Heart right ventricle (tissue), 16 donors: Measurements from ENCODE around the gene PINK1. TPM values are rescaled to one million over a fixed set of nuclear protein-coding genes. Genes with fewer than 3 reads are reported as not detected.
A peak's percentile ranks its signal among the peaks of the same experiment; 100 is the strongest.

Experiments used
- ATAC-seq, 8 donors: fragments of 200-7000 bp; cut with Tn5 transposase; one replicate each; pipeline ENCODE4 v1.9.1; 2020; ENCODE audit warnings: mild to moderate bottlenecking in 8 of 8, moderate library complexity in 8 of 8, moderate number of reproducible peaks in 1 of 8
- DNase-seq, 2 donors: peaks; one replicate each; pipeline ENCODE4 v3.0.0-alpha.2; 2020
- H3K27ac ChIP-seq, 10 donors: fragments of 200-600 bp; sonication (generic) in 2 of 10; one replicate each; pipeline versions ENCODE4 v1.5.0 to v1.8.0; 2020 to 2022; ENCODE audit warnings: mild to moderate bottlenecking in 3 of 10
- H3K27me3 ChIP-seq, 7 donors: fragments of 200-600 bp; one replicate each; pipeline ENCODE4 v1.8.0; 2021 to 2022; ENCODE audit warnings: mild to moderate bottlenecking in 2 of 7
- H3K36me3 ChIP-seq, 9 donors: fragments of 200-600 bp; sonication (generic) in 1 of 9; one replicate each; pipeline versions ENCODE4 v1.5.0 to v1.8.0; 2020 to 2022; ENCODE audit warnings: mild to moderate bottlenecking in 2 of 9
- H3K4me1 ChIP-seq, 9 donors: fragments of 200-600 bp; sonication (generic) in 1 of 9; one replicate each; pipeline versions ENCODE4 v1.5.0 to v1.8.0; 2020 to 2022; ENCODE audit warnings: mild to moderate bottlenecking in 4 of 9
- H3K4me3 ChIP-seq, 10 donors: fragments of 200-600 bp; sonication (generic) in 2 of 10; one replicate each; pipeline versions ENCODE4 v1.5.0 to v1.8.0; 2020 to 2022; ENCODE audit warnings: mild to moderate bottlenecking in 7 of 10, moderate library complexity in 2 of 10
- H3K9me3 ChIP-seq, 11 donors: fragments of 200-600 bp in 10 of 11; sonication (generic) in 2 of 11; one replicate each; pipeline versions ENCODE4 v1.5.0 to v1.8.0; 2013 to 2022; ENCODE audit warnings: mild to moderate bottlenecking in 2 of 11, control low read depth in 1 of 11, moderate library complexity in 1 of 11
- WGBS, 2 donors: extraction: QIAGEN DNeasy Blood & Tissue Kit; methylation state at CpG; one replicate each; pipeline ENCODE4 v1.1.7; 2013; ENCODE audit warnings: inconsistent platforms in 1 of 2; 5-methylcytosine and 5-hydroxymethylcytosine counted together
- intact Hi-C, 10 donors: fragments of 100-400 bp; cut with DNase I; formaldehyde crosslinking; loops; one replicate each; pipeline versions ENCODE4 v1.11.1 to v1.14.2; 2022
- polyA plus RNA-seq, 2 donors: library from polyadenylated mRNA; stranded (reverse); fragments of 200-250 nt; gene quantifications; one replicate each; pipeline ENCODE4 v1.2.3, GENCODE V29; 2013
- total RNA-seq, 10 donors: library from RNA; stranded (reverse); fragmentation: NEBNext Ultra II Directional in 3 of 10; extraction: Animal tissue kit (Norgen Biotek cat#: 25700) in 3 of 10; gene quantifications; one replicate each; pipeline versions ENCODE4 v1.2.1 to v1.2.4, GENCODE V29; 2021 to 2023
- TF ChIP-seq, protein P1 (sequence below), 9 donors: fragments of 200-600 bp; sonication (generic) in 2 of 9; IDR thresholded peaks; one replicate each; pipeline versions ENCODE4 v1.5.0 to v1.8.0; 2021 to 2022; ENCODE audit warnings: antibody characterized with exemption in 9 of 9, mild to moderate bottlenecking in 5 of 9, moderate library complexity in 1 of 9
- donor health status: Arrhythmogenic right ventricular cardiomyopathy.
- donor health status: ischemic (EF 13 %, LVEDD 7.1; RV severe dilation, severe dysfunction).
- donor health status: healthy with polysubstance abuse.
- donor health status: DM: no; HTN: yes; CAD: no.
- donor health status: DM: no; HTN: no; CAD: no.
- donor health status: ischemic (EF 25% LVEDD 6.9; RV normal size, moderate dysfunction).
- donor health status: ischemic (EF 25% LVEDD 5.7; RV mildly dilated, moderate dysfunction).
- donor health status: healthy.
- donor health status: DM: yes; HTN: yes; CAD: no.
- donor health status: Ischemic cardiomyopathy.
- donor health status: ischemic (EF 35%, LVEDD 5.7; RV mildly dilated, moderate dysfunction).
- donor health status: nonischemic (EF 11% LVEDD 7.7; RV severe dilation, severe dysfunction).
- donor health status: DM: yes; HTN: yes; CAD: no.
- donor health status: PGD.
- donor health status: ischemic (EF 29% LVEDD 5.4; RV normal size, mild dysfunction).
- donor health status: nonischemic (EF 23%, LVEDD 6.1; RV moderate dilation, normal function).

Gene PINK1
- total and polyA plus RNA-seq, 12 donors: 180 to 315 (median 233) TPM

- Histone ChIP-seq H3K4me1 (peaks cover 0 to 17% (median 11%) of the 10 kb centered on the region in 9 donors), H3K27me3 (no peaks in the 10 kb centered on the region), H3K4me3 (no peak overlapping the region), H3K9me3 (no peaks in the 10 kb centered on the region), H3K36me3 (no peaks in the 10 kb centered on the region), H3K27ac (peak overlapping the region in 2 of 10 donors; percentile 75 to 80)
- ATAC-seq (no peak), DNase-seq (no peak)
- intact Hi-C loops: loop anchor here in 8 of 10 donors (2.0 to 10.0 kb wide), 3 partner anchors 87 to 500 kb away; partner anchors contain the start of gene HP1BP3 (in 1 of the 8)
- TF ChIP-seq, protein P1, sequence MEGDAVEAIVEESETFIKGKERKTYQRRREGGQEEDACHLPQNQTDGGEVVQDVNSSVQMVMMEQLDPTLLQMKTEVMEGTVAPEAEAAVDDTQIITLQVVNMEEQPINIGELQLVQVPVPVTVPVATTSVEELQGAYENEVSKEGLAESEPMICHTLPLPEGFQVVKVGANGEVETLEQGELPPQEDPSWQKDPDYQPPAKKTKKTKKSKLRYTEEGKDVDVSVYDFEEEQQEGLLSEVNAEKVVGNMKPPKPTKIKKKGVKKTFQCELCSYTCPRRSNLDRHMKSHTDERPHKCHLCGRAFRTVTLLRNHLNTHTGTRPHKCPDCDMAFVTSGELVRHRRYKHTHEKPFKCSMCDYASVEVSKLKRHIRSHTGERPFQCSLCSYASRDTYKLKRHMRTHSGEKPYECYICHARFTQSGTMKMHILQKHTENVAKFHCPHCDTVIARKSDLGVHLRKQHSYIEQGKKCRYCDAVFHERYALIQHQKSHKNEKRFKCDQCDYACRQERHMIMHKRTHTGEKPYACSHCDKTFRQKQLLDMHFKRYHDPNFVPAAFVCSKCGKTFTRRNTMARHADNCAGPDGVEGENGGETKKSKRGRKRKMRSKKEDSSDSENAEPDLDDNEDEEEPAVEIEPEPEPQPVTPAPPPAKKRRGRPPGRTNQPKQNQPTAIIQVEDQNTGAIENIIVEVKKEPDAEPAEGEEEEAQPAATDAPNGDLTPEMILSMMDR (IDR thresholded peaks at IDR 0.05): no peak
- WGBS, 2 donors: 86 to 88% methylated on average over 12 of the region's 12 CpGs
Observed at GRCh38 chr1:20697563-20697962, 64.3 kb downstream of the PINK1 start.

- TF ChIP-seq, protein P1 (IDR thresholded peaks at IDR 0.05): no peak
- intact Hi-C loops: loop anchor here in 6 of 10 donors (5.0 to 10.0 kb wide), 2 partner anchors 86 to 499 kb away; partner anchors contain the start of gene HP1BP3 (in 1 of the 6)
- no peak for DNase-seq
- no peak for ATAC-seq
- 88 to 92% methylated on average over 18 of the region's 18 CpGs for WGBS, 2 donors
- Histone ChIP-seq H3K36me3 (no peaks in the 10 kb centered on the region), H3K4me3 (no peak overlapping the region), H3K4me1 (peaks cover 0 to 17% (median 11%) of the 10 kb centered on the region in 9 donors), H3K27ac (no peak overlapping the region), H3K9me3 (no peaks in the 10 kb centered on the region), H3K27me3 (no peaks in the 10 kb centered on the region)
Observed at GRCh38 chr1:20698195-20698910, 65.1 kb downstream of the PINK1 start.

DNA sequence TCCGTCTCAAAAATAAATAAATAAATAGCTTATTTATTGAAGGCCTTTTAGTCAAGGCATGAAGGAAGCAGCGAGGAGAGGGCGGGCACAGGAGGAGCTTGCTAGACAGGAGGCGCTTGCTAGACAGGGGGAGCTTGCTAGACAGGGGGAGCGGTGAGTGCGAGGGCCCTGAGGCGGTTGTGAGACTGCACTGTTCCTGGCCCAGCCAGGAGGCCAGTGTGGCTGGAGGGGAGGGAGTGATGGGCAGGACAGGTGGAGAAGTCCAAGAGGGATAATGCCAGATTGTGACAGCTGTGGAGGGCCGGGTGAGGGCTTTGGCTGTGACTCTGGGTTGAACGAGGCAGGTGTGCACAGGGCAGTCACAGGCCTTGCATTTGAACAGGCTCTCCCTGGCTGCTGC, 66.3 kb downstream of the PINK1 start:
- ATAC-seq: no peak
- H3K27ac ChIP-seq: no peak overlapping the region

DNA sequence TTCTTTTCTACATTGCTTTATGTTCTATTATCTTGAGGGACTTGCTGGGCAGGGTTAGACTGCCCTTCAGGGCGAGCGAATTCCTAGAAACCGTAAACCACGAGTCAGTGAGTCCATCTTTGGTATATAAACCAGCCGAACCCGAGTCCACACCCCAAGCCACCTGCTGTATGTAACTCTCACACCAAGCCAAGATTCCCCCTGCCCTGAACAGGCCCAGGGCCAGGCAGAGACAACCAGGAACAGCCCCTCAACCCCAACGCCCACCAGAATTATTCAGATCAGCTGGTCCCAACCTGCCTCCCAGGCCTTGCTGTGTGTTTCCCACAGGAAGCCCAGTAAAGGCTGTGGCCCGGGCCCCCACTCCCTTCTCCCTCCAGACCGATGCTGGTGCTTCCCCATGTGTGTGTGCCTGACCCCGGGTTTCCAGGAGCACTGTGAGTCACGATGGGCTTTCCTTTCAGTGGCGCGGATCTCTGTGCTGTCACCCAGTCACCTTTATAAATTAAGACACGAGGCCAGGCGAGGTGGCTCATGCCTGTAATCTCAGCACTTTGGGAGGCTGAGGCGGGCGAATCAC, 67.5 kb downstream of the PINK1 start:
- Histone ChIP-seq H3K27me3 (no peaks in the 10 kb centered on the region), H3K4me3 (no peak overlapping the region), H3K4me1 (peaks cover 0 to 17% (median 11%) of the 10 kb centered on the region in 9 donors), H3K27ac (no peak overlapping the region), H3K36me3 (no peaks in the 10 kb centered on the region), H3K9me3 (no peaks in the 10 kb centered on the region)
- WGBS, 2 donors: 90 to 92% methylated on average over 17 of the region's 17 CpGs
- no peak for DNase-seq
- TF ChIP-seq, protein P1 (IDR thresholded peaks at IDR 0.05): no peak
- intact Hi-C loops: no loop called here
- ATAC-seq: no peak

More for the DNA sequence above, 66.3 kb downstream of the PINK1 start:
- 91% methylated on average over 9 of the region's 9 CpGs for WGBS, 2 donors
- H3K4me1 ChIP-seq: peaks cover 0 to 17% (median 11%) of the 10 kb centered on the region in 9 donors
- H3K36me3 ChIP-seq: no peaks in the 10 kb centered on the region
- intact Hi-C loops: loop anchor here in 6 of 10 donors (5.0 to 10.0 kb wide), 2 partner anchors 85 to 498 kb away; partner anchors contain the start of gene HP1BP3 (in 1 of the 6)
- no peak overlapping the region for H3K4me3 ChIP-seq
- TF ChIP-seq, protein P1 (IDR thresholded peaks at IDR 0.05): no peak
- H3K9me3 ChIP-seq: no peaks in the 10 kb centered on the region
- H3K27me3 ChIP-seq: no peaks in the 10 kb centered on the region
- DNase-seq: no peak

Other genes with a start within 250 kb of the PINK1 start
- 10 to 100 TPM in 4 of 10 donors, 1 to 10 TPM in 6; 4.0 to 12.9 (median 8.5) TPM for gene CAMK2N1, start 147.2 kb upstream of the PINK1 start, total RNA-seq
- 10 to 100 TPM in 1 of 2 donors, 1 to 10 TPM in 1; 4.7 to 10.6 TPM for gene CAMK2N1, start 147.2 kb upstream of the PINK1 start, polyA plus RNA-seq
- 10 to 100 TPM; 33.7 to 60.3 (median 43.2) TPM for gene MUL1, start 125.3 kb upstream of the PINK1 start, total RNA-seq
- gene MUL1, start 125.3 kb upstream of the PINK1 start, polyA plus RNA-seq: 10 to 100 TPM in 1 of 2 donors, 1 to 10 TPM in 1; 7.6 to 36.4 TPM
- gene FAM43B, start 80.9 kb upstream of the PINK1 start, total RNA-seq: 10 to 100 TPM in 1 of 10 donors, 1 to 10 TPM in 9; 1.0 to 16.3 (median 2.3) TPM
- gene FAM43B, start 80.9 kb upstream of the PINK1 start, polyA plus RNA-seq: 1 to 10 TPM; 1.5 to 2.5 TPM
- gene CDA, start 44.4 kb upstream of the PINK1 start, total RNA-seq: 1 to 10 TPM in 9 of 10 donors, under 1 TPM in 1; 0.93 to 4.3 (median 2.3) TPM
- 10 to 100 TPM in 1 of 2 donors, 1 to 10 TPM in 1; 5.1 to 10.3 TPM for gene CDA, start 44.4 kb upstream of the PINK1 start, polyA plus RNA-seq
- 100 to 1,000 TPM; 104 to 178 (median 124) TPM for gene DDOST, start 27.9 kb downstream of the PINK1 start, total RNA-seq
- 100 to 1,000 TPM in 1 of 2 donors, 10 to 100 TPM in 1; 98.8 to 222 TPM for gene DDOST, start 27.9 kb downstream of the PINK1 start, polyA plus RNA-seq
- gene KIF17, start 84.5 kb downstream of the PINK1 start, total RNA-seq: 1 to 10 TPM; 2.7 to 7.0 (median 5.0) TPM
- gene KIF17, start 84.5 kb downstream of the PINK1 start, polyA plus RNA-seq: 1 to 10 TPM; 4.6 to 7.5 TPM
- under 1 TPM in 3 of 10 donors, not detected in 7; 0.15 to 0.21 (median 0.20) TPM for gene SH2D5, start 99.2 kb downstream of the PINK1 start, total RNA-seq
- 1 to 10 TPM in 1 of 2 donors, not detected in 1; 6.4 TPM for gene SH2D5, start 99.2 kb downstream of the PINK1 start, polyA plus RNA-seq
- gene HP1BP3, start 153.8 kb downstream of the PINK1 start, total RNA-seq: 100 to 1,000 TPM; 106 to 148 (median 135) TPM
- 10 to 100 TPM; 54.4 to 56.3 TPM for gene HP1BP3, start 153.8 kb downstream of the PINK1 start, polyA plus RNA-seq